ENCODE measurements around the gene RANBP9. TPM values are rescaled to one million over a fixed set of nuclear protein-coding genes. Genes with fewer than 3 reads are reported as not detected.

Gene RANBP9
- total RNA-seq, 2 experiments from 2014 or later = 54.9 to 56.5 TPM

Other genes starting within 250 kb of the RANBP9 start
- 10 to 100 TPM; 12.8 to 13.0 TPM for gene GFOD1, start 224.2 kb downstream of the RANBP9 start, total RNA-seq
- 1 to 10 TPM; 8.9 to 9.9 TPM for gene SIRT5, start 137.2 kb downstream of the RANBP9 start, total RNA-seq
- gene NOL7, start 96.5 kb downstream of the RANBP9 start, total RNA-seq = 100 to 1,000 TPM; 121 to 123 TPM
- 10 to 100 TPM; 42.1 to 45.5 TPM for gene MCUR1, start 102.7 kb upstream of the RANBP9 start, total RNA-seq
- not detected for gene RNF182, start 213.1 kb upstream of the RANBP9 start, total RNA-seq